ENCODE results near the gene CAD.

The CAD gene

DNA sequence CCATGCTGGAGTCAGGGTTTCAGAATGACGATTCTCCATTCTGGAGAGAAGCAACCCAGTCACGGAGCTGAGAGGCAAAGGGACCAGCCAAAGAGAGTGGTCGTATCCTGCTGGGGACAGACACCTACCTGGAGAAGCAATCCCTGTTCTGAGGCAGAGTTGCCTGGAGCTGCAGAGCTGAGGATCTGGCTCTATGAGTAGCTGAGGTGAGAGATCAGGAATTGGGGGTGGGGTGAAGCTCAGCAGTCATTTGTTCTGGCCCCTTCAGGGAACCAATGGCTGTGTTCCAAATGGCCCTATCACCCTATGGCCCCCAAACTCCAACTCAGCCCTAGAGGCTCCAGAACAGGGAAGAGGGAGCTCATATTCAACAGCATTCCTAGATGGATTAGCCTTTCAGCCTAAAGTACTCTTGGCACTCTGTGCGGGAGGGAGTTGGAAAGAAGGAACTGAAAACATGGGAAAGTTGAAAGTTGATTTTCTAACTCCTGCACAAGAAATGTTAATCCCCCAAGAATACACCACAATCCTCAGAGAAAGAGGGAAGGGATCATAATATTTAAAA is 8.6 kb upstream of the CAD start:
- Histone ChIP-seq H3K27me3 (no peaks in the 10 kb centered on the region), H3K36me3 (peaks cover 36 to 61% (median 36%) of the 10 kb centered on the region in 3 donors), H3K4me3 (no peak overlapping the region), H3K27ac (no peak overlapping the region), H3K9me3 (no peaks in the 10 kb centered on the region), H3K4me1 (peaks cover 0 to 17% (median 14%) of the 10 kb centered on the region in 4 donors)
- TF ChIP-seq, protein P1, sequence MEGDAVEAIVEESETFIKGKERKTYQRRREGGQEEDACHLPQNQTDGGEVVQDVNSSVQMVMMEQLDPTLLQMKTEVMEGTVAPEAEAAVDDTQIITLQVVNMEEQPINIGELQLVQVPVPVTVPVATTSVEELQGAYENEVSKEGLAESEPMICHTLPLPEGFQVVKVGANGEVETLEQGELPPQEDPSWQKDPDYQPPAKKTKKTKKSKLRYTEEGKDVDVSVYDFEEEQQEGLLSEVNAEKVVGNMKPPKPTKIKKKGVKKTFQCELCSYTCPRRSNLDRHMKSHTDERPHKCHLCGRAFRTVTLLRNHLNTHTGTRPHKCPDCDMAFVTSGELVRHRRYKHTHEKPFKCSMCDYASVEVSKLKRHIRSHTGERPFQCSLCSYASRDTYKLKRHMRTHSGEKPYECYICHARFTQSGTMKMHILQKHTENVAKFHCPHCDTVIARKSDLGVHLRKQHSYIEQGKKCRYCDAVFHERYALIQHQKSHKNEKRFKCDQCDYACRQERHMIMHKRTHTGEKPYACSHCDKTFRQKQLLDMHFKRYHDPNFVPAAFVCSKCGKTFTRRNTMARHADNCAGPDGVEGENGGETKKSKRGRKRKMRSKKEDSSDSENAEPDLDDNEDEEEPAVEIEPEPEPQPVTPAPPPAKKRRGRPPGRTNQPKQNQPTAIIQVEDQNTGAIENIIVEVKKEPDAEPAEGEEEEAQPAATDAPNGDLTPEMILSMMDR (IDR thresholded peaks at IDR 0.05) = no peak
- peak in 1 of 2 donors; percentile 25 for DNase-seq
- intact Hi-C loops (cut with DNase I; ENCODE audit: low total_unique reads) = no loop called here

DNA sequence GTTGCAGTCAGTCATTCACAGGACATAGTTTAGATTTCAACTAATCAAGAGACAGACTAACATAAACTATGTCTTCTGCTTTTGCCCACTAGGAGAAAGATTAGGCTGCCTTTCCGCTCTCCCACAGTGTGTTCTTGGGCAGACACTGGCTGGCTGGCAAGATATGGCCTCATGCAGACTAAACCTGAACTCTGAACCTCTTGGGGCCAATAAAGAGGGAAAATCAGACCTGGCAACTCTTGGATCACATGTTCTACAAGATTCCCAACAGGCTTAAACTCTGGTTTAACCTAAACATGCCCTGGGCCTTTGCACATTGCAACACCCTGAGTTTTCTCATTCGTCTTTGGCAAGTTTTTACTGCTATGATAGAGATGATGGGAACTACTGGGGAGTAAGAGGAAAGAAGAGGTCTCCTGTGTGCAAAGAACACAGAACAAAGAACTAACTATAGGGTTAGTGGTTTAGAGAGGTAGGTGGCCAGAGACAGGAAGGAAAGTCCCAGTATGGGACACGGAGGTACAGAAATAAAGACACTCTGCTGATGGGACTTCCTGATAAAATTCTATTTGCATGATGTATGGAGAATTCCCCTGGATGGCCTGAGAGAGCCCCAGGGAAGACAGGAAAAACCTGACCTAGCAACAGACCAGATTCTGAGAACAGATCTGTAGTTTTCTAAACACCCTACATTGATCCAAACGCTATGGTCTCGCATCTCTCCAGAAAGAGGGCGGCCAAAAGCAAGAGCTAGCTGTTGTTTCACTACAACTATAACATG is 7.4 kb upstream of the CAD start:
- Histone ChIP-seq H3K4me3 (no peak overlapping the region), H3K4me1 (peaks cover 0 to 17% (median 16%) of the 10 kb centered on the region in 4 donors), H3K36me3 (peaks cover 24 to 49% (median 28%) of the 10 kb centered on the region in 3 donors), H3K27me3 (no peaks in the 10 kb centered on the region), H3K9me3 (no peaks in the 10 kb centered on the region), H3K27ac (no peak overlapping the region)
- intact Hi-C loops (cut with DNase I; ENCODE audit: low total_unique reads) = loop anchor here (10.0 kb wide), 3 partner anchors 75 to 245 kb away; partner anchors contain the start of genes PREB, PRR30 and TMEM214
- DNase-seq = peak in 1 of 2 donors; percentile 6
- TF ChIP-seq, protein P1 (IDR thresholded peaks at IDR 0.05) = no peak

DNA sequence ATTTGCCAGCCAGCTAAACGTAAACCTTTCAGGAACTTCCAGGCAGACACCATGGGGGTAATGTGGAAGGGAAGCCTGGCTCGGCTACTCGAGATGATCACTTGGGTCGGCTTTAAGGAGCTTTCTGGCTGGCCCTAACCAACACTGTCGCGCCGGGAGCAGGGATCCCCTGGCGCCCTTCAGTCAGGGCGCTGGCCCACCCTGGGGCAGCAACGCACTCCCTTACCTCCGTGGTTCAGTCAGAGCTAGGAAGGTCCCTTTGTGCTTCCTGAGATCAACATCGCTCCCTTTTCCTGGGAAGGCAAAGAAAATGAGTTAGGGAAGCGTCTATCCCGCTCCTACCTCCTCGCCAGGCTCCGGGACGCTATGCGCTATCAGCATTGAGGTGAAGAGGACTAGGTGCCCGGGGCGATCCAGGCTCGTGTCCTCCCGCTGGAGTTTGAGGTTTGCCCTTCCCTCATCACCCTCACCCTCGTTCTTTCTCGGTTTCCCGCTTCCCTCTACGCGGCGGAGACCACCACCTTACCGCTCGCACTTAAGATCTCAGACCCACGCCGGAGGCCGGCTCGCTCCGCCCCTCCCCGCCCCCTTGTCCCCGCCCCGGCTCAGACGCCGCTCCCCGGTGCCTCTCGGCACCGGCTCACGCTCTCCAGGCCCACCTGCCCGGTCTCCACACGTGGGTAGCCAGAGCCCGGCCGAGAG is 5.8 kb upstream of the CAD start:
- Histone ChIP-seq H3K9me3 (no peaks in the 10 kb centered on the region), H3K4me3 (peak overlapping the region; percentile 81 to 86), H3K36me3 (peaks cover 19 to 43% (median 22%) of the 10 kb centered on the region in 3 donors), H3K27ac (peak overlapping the region; percentile 96 to 99), H3K27me3 (no peaks in the 10 kb centered on the region), H3K4me1 (peaks cover 0 to 17% (median 16%) of the 10 kb centered on the region in 4 donors)
- DNase-seq = no peak
- intact Hi-C loops (cut with DNase I; ENCODE audit: low total_unique reads) = loop anchor here (10.0 kb wide), 3 partner anchors 77 to 247 kb away; partner anchors contain the start of genes PREB, PRR30 and TMEM214
- TF ChIP-seq, protein P1 (IDR thresholded peaks at IDR 0.05) = no peak

DNA sequence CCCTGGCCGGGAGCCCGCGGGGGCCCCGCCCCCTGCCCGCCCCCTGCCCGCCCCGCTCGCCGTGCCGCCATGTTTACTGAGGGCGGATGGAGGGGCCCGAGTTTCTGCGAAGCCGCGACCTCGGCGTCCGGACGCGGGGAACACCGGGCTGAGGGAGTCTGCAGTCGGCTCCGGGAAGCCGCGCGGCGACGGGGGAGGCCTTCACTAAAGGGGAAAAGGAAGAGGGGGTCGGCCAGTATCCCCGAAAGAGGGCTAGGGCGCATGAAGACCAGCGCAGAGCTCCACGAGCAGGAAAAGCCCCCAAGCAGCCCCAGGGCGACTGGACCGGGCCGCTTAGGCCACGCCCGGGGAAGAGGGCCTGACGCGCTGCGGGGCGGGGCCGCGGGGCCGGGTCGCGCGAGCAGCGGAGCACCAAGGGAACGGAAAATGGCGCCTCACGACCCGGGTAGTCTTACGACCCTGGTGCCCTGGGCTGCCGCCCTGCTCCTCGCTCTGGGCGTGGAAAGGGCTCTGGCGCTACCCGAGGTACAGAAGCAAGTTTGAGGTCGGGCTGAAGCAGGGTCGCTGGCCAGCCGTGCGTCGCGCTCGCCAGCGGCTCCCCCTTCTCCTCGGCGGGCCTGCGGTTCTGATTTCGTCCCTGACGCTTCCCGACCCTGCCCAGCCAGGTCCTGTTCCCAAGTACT is 5.1 kb upstream of the CAD start, which contains the start of the genes ATRAID and SLC5A6:
ATRAID (plus strand) TSS at position 99 of the 683 bp plus-strand sequence; CDS start at position 427, 328 bp downstream.
SLC5A6 (minus strand) TSS at position 326 of the 683 bp plus-strand sequence. CDS start 4,618 bp downstream, outside the sequence.
- Histone ChIP-seq H3K27ac (peak within 1 kb of the TSS; percentile 96 to 99), H3K9me3 (no peaks in the 10 kb centered on the region), H3K27me3 (no peaks in the 10 kb centered on the region), H3K4me1 (peaks cover 0 to 21% (median 17%) of the 10 kb centered on the region in 4 donors), H3K4me3 (peak within 1 kb of the TSS; percentile 81 to 86), H3K36me3 (peaks cover 18 to 36% (median 20%) of the 10 kb centered on the region in 3 donors)
- DNase-seq = peak; percentile 78 to 92
- TF ChIP-seq, protein P1 (IDR thresholded peaks at IDR 0.05) = no peak
- intact Hi-C loops (cut with DNase I; ENCODE audit: low total_unique reads) = loop anchor here (10.0 kb wide), 3 partner anchors 77 to 247 kb away; partner anchors contain the start of genes PREB, PRR30 and TMEM214
